Activated effector memory CD4-positive, alpha-beta T cell treated with anti-CD3 and anti-CD28 coated beads, Interleukin-2, amount 50 U/mL, for 16 hours (primary cell): ENCODE data around the gene VOPP1.

Source experiments
- DNase-seq: peaks from one replicate; pipeline ENCODE4 v3.0.0-alpha.2; 2020

VOPP1 gene

GRCh38 chr7:55552320-55553023 is 19.8 kb downstream of the VOPP1 start:
- DNase-seq = no peak

GRCh38 chr7:55550841-55551537 is 21.3 kb downstream of the VOPP1 start:
- no peak for DNase-seq

GRCh38 chr7:55550010-55550663 is 22.2 kb downstream of the VOPP1 start:
- no peak for DNase-seq

- no peak for DNase-seq
Observed at GRCh38 chr7:55549457-55549856, 22.8 kb downstream of the VOPP1 start.

GRCh38 chr7:55548295-55548731 is 24.0 kb downstream of the VOPP1 start:
- DNase-seq = no peak

GRCh38 chr7:55546814-55547213 is 25.5 kb downstream of the VOPP1 start:
- DNase-seq = peak; percentile 80

- DNase-seq = no peak
Observed at GRCh38 chr7:55545496-55545895, 26.8 kb downstream of the VOPP1 start.

- DNase-seq = no peak
Observed at GRCh38 chr7:55540226-55540858, 32.0 kb downstream of the VOPP1 start.

GRCh38 chr7:55539380-55539779 is 32.9 kb downstream of the VOPP1 start:
- no peak for DNase-seq

GRCh38 chr7:55538538-55538937 is 33.8 kb downstream of the VOPP1 start:
- no peak for DNase-seq

GRCh38 chr7:55537458-55537990 is 34.8 kb downstream of the VOPP1 start:
- no peak for DNase-seq

GRCh38 chr7:55536619-55537457 is 35.5 kb downstream of the VOPP1 start:
- no peak for DNase-seq

GRCh38 chr7:55535617-55536016 is 36.7 kb downstream of the VOPP1 start:
- DNase-seq = no peak

- DNase-seq = no peak
Observed at GRCh38 chr7:55534916-55535590, 37.2 kb downstream of the VOPP1 start.

- peak; percentile 87 for DNase-seq
Observed at GRCh38 chr7:55534262-55534915, 37.9 kb downstream of the VOPP1 start.

GRCh38 chr7:55533729-55534080 is 38.6 kb downstream of the VOPP1 start:
- no peak for DNase-seq

GRCh38 chr7:55533050-55533728 is 39.1 kb downstream of the VOPP1 start:
- peak; percentile 90 for DNase-seq

GRCh38 chr7:55532150-55532917 is 40.0 kb downstream of the VOPP1 start:
- no peak for DNase-seq

GRCh38 chr7:55531536-55531935 is 40.8 kb downstream of the VOPP1 start:
- DNase-seq = no peak

- DNase-seq = no peak
Observed at GRCh38 chr7:55527307-55527706, 45.0 kb downstream of the VOPP1 start.
